ENCODE results near the gene ARHGAP24.

GRCh38 chr4:85861064-85861765, 386.3 kb downstream of the ARHGAP24 start:
- TF ChIP-seq CTCF (IDR thresholded peaks at IDR 0.05) (no peak), POLR2A (IDR thresholded peaks at IDR 0.05) (no peak)

All from esophagus squamous epithelium (tissue), 4 donors.